CD14-positive monocyte (primary cell): ENCODE results near the gene NEGR1. TPM values are rescaled to one million over a fixed set of nuclear protein-coding genes. Genes with fewer than 3 reads are reported as not detected.

Experiments used
- DNase-seq, 3 donors: peaks; one replicate each; pipeline ENCODE4 v3.0.0-alpha.2; 2011 to 2022
- H2AFZ ChIP-seq: 2 replicates; pipeline ENCODE4 v1.6.0; 2012; ENCODE audit warnings: mild to moderate bottlenecking, low read depth, low read length, inconsistent platforms; ENCODE audit not compliant: insufficient read depth, poor library complexity, severe bottlenecking
- H3K27ac ChIP-seq, 2 donors: 1 replicate in 1 of 2; 2 replicates in 1 of 2; pipeline ENCODE4 v1.5.1; 2012 to 2013; ENCODE audit warnings: low read length in 2 of 2, control low read depth in 1 of 2, inconsistent platforms in 1 of 2, low read depth in 1 of 2, mild to moderate bottlenecking in 1 of 2
- H3K27me3 ChIP-seq, 2 donors: one replicate each; pipeline versions ENCODE4 v1.6.0 to v1.6.1; 2011 to 2013; ENCODE audit warnings: low read length in 2 of 2; ENCODE audit not compliant: control insufficient read depth in 2 of 2, insufficient read depth in 2 of 2
- H3K36me3 ChIP-seq, 2 donors: replicated peaks in 1 of 2; 1 replicate in 1 of 2; 2 replicates in 1 of 2; pipeline versions ENCODE4 v1.5.1 to v1.6.1; 2012 to 2013; ENCODE audit warnings: low read length in 2 of 2, control low read depth in 1 of 2, inconsistent platforms in 1 of 2, mild to moderate bottlenecking in 1 of 2; ENCODE audit not compliant: insufficient read depth in 2 of 2, control insufficient read depth in 1 of 2
- H3K4me1 ChIP-seq, 2 donors: 1 replicate in 1 of 2; 2 replicates in 1 of 2; pipeline versions ENCODE4 v1.5.1 to v1.6.1; 2012 to 2013; ENCODE audit warnings: low read length in 2 of 2, control low read depth in 1 of 2, inconsistent platforms in 1 of 2, mild to moderate bottlenecking in 1 of 2, moderate library complexity in 1 of 2; ENCODE audit not compliant: insufficient read depth in 2 of 2, control insufficient read depth in 1 of 2
- H3K4me2 ChIP-seq: replicated peaks from 2 replicates; pipeline ENCODE3; 2012; ENCODE audit warnings: low read length, moderate library complexity, mild to moderate bottlenecking; ENCODE audit not compliant: poor library complexity, severe bottlenecking; ENCODE audit errors: extremely low read depth
- H3K4me3 ChIP-seq, 3 experiments: fragments of 200-600 bp in 1 of 3; sonication (generic) in 1 of 3; replicated peaks in 1 of 3; 1 replicate in 2 of 3; 2 replicates in 1 of 3; pipeline ENCODE4 v1.5.1; 2011 to 2013; ENCODE audit warnings: low read length in 3 of 3, mild to moderate bottlenecking in 3 of 3, control low read depth in 2 of 3, low read depth in 2 of 3, inconsistent platforms in 1 of 3, moderate library complexity in 1 of 3
- H3K79me2 ChIP-seq: 2 replicates; pipeline ENCODE4 v1.6.0; 2012; ENCODE audit warnings: mild to moderate bottlenecking, control low read depth, inconsistent platforms, low read length, moderate library complexity; ENCODE audit not compliant: insufficient read depth
- H3K9ac ChIP-seq: 2 replicates; pipeline ENCODE4 v1.6.0; 2017; ENCODE audit warnings: low read length, mild to moderate bottlenecking; ENCODE audit not compliant: insufficient read depth, poor library complexity, severe bottlenecking
- H3K9me3 ChIP-seq, 2 donors: replicated peaks in 1 of 2; 1 replicate in 1 of 2; 2 replicates in 1 of 2; pipeline versions ENCODE4 v1.5.1 to v1.6.1; 2012 to 2013; ENCODE audit warnings: low read length in 2 of 2, control low read depth in 1 of 2; ENCODE audit not compliant: control insufficient read depth in 1 of 2, insufficient read depth in 1 of 2
- H4K20me1 ChIP-seq: 2 replicates; pipeline ENCODE4 v1.6.0; 2012; ENCODE audit warnings: mild to moderate bottlenecking, low read length, control low read depth, moderate library complexity; ENCODE audit not compliant: insufficient read depth
- H3K27ac Mint-ChIP-seq, 7 donors: one replicate each; pipeline ENCODE4 v1.8.0; 2020; ENCODE audit warnings: mild to moderate bottlenecking in 7 of 7, mixed read lengths in 7 of 7, moderate library complexity in 6 of 7, inconsistent platforms in 2 of 7
- H3K27me3 Mint-ChIP-seq, 3 donors: one replicate each; pipeline ENCODE4 v1.8.0; 2021 to 2022; ENCODE audit warnings: low read depth in 3 of 3, mild to moderate bottlenecking in 3 of 3, mixed read lengths in 3 of 3, moderate library complexity in 3 of 3, inconsistent platforms in 1 of 3
- H3K36me3 Mint-ChIP-seq, 2 donors: one replicate each; pipeline ENCODE4 v1.8.0; 2020; ENCODE audit warnings: mixed read lengths in 2 of 2, inconsistent platforms in 1 of 2, mild to moderate bottlenecking in 1 of 2
- H3K4me1 Mint-ChIP-seq: one replicate; pipeline ENCODE4 v1.8.0; 2020; ENCODE audit warnings: mild to moderate bottlenecking, mixed read lengths
- H3K4me3 Mint-ChIP-seq, 2 donors: one replicate each; pipeline ENCODE4 v1.8.0; 2020; ENCODE audit warnings: mild to moderate bottlenecking in 2 of 2, mixed read lengths in 2 of 2, moderate library complexity in 1 of 2
- H3K9me3 Mint-ChIP-seq, 7 donors: one replicate each; pipeline ENCODE4 v1.8.0; 2020 to 2022; ENCODE audit warnings: mixed read lengths in 7 of 7, mild to moderate bottlenecking in 6 of 7, moderate library complexity in 6 of 7, inconsistent platforms in 2 of 7
- WGBS: methylation state at CpG from one replicate; pipeline ENCODE4 v1.1.5; 2013; ENCODE audit warnings: missing lambda C conversion rate; ENCODE audit not compliant: insufficient coverage; 5-methylcytosine and 5-hydroxymethylcytosine counted together
- intact Hi-C, 2 donors: fragments of 100-400 bp; cut with micrococcal nuclease; formaldehyde crosslinking; loops; one replicate each; pipeline versions ENCODE4 v1.15.0 to v1.15.1; 2023
- polyA plus RNA-seq, 3 donors: library from polyadenylated mRNA; depleted of rRNA in 1 of 3; unstranded in 2 of 3; stranded (reverse) in 1 of 3; fragments of 300-500 nt in 2 of 3; fragments of >200 nt in 1 of 3; fragmentation: Illumina TruSeq in 2 of 3; gene quantifications; 1 replicate in 2 of 3; 2 replicates in 1 of 3; pipeline ENCODE4 v1.2.3, GENCODE V29; 2012 to 2021
- TF ChIP-seq, protein P1 (sequence below): fragments of 200-600 bp; IDR thresholded peaks from one replicate; pipeline ENCODE4 v1.8.0; 2022; ENCODE audit warnings: antibody characterized with exemption, mild to moderate bottlenecking

Gene NEGR1
- polyA plus RNA-seq, 3 donors, result 0.03 to 0.15 (median 0.13) TPM

- DNase-seq, result no peak
- H3K79me2 ChIP-seq, result no peaks in the 10 kb centered on the region
- intact Hi-C loops, result no loop called here
- H3K4me1 Mint-ChIP-seq, result peaks cover 17% of the 10 kb centered on the region
- TF ChIP-seq, protein P1, sequence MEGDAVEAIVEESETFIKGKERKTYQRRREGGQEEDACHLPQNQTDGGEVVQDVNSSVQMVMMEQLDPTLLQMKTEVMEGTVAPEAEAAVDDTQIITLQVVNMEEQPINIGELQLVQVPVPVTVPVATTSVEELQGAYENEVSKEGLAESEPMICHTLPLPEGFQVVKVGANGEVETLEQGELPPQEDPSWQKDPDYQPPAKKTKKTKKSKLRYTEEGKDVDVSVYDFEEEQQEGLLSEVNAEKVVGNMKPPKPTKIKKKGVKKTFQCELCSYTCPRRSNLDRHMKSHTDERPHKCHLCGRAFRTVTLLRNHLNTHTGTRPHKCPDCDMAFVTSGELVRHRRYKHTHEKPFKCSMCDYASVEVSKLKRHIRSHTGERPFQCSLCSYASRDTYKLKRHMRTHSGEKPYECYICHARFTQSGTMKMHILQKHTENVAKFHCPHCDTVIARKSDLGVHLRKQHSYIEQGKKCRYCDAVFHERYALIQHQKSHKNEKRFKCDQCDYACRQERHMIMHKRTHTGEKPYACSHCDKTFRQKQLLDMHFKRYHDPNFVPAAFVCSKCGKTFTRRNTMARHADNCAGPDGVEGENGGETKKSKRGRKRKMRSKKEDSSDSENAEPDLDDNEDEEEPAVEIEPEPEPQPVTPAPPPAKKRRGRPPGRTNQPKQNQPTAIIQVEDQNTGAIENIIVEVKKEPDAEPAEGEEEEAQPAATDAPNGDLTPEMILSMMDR, result no peak
- H3K27ac Mint-ChIP-seq, result no peak overlapping the region
- H4K20me1 ChIP-seq, result no peaks in the 10 kb centered on the region
- H2AFZ ChIP-seq, result no peak overlapping the region
- no peaks in the 10 kb centered on the region for H3K4me1 ChIP-seq
- no peaks in the 10 kb centered on the region for H3K27me3 ChIP-seq
- H3K27me3 Mint-ChIP-seq, result no peaks in the 10 kb centered on the region
- H3K4me3 ChIP-seq, result no peak overlapping the region
- WGBS, result 50% methylated on average over 1 of the region's 1 CpG
- H3K9me3 Mint-ChIP-seq, result peaks cover 0 to 4% (median 0%) of the 10 kb centered on the region in 7 donors
- H3K36me3 ChIP-seq, result no peaks in the 10 kb centered on the region
- no peaks in the 10 kb centered on the region for H3K9me3 ChIP-seq
- H3K27ac ChIP-seq, result no peak overlapping the region
- H3K36me3 Mint-ChIP-seq, result no peaks in the 10 kb centered on the region
- no peak overlapping the region for H3K4me3 Mint-ChIP-seq
- H3K4me2 ChIP-seq, result no peak overlapping the region
- H3K9ac ChIP-seq, result no peak overlapping the region
These were observed 424.5 kb downstream of the NEGR1 start for GRCh38 chr1:71857862-71858261.

- no peak overlapping the region for H3K27ac ChIP-seq
- H3K27me3 ChIP-seq, result no peaks in the 10 kb centered on the region
- peaks cover 0 to 3% of the 10 kb centered on the region in 2 donors for H3K9me3 ChIP-seq
- no peaks in the 10 kb centered on the region for H3K4me1 ChIP-seq
- H3K4me3 Mint-ChIP-seq, result no peak overlapping the region
- no peak overlapping the region for H3K4me2 ChIP-seq
- H3K79me2 ChIP-seq, result no peaks in the 10 kb centered on the region
- TF ChIP-seq, protein P1, result no peak
- H3K27me3 Mint-ChIP-seq, result no peaks in the 10 kb centered on the region
- intact Hi-C loops, result no loop called here
- H2AFZ ChIP-seq, result no peak overlapping the region
- peaks cover 2% of the 10 kb centered on the region for H3K4me1 Mint-ChIP-seq
- H3K27ac Mint-ChIP-seq, result no peak overlapping the region
- DNase-seq, result no peak
- H3K4me3 ChIP-seq, result no peak overlapping the region
- H3K9me3 Mint-ChIP-seq, result peaks cover 0 to 6% (median 4%) of the 10 kb centered on the region in 7 donors
- H3K9ac ChIP-seq, result no peak overlapping the region
- H3K36me3 Mint-ChIP-seq, result no peaks in the 10 kb centered on the region
- WGBS, result no CpG with 5 or more reads among the region's 2 CpGs
- no peaks in the 10 kb centered on the region for H3K36me3 ChIP-seq
- no peaks in the 10 kb centered on the region for H4K20me1 ChIP-seq
These were observed 429.0 kb downstream of the NEGR1 start for GRCh38 chr1:71853360-71853759.
